Measurements from ENCODE around the gene METAP1D.
A peak's percentile ranks its signal among the peaks of the same experiment; 100 is the strongest.

METAP1D gene

GRCh38 chr2:171999161-171999560 lies 592 bp upstream of the METAP1D start:
- no peak for DNase-seq

DNA sequence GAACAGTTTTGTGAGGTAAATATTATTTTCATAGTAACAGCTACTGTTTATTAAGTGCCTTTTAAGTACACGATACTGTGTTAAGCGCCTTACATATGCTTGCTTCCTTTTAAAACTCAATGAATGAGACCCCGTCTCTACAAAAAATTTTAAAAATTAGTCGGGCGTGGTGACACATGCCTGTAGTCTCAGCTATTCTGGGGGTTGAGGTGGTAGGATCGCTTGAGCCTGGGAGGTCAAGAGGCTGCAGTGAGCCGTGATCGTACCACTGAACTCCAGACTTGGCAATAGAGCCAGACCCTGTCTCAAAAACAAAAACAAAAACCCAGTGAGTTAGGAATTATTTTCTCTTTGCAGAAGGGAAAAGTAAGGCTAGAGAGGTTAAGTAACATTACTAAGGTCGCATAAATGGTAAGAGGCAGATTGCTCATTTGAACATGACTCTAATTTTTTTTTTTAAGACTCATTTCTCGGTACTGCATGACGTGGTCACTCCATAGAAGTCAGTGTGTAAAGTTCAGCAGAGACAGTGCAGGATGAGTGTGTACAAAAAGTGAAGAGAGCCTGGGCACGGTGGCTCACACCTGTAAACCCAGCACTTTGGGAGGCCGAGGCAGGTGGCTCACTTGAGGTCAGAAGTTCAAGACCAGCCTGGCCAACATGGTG lies 1.1 kb downstream of the METAP1D start:
- no peak for DNase-seq

DNA sequence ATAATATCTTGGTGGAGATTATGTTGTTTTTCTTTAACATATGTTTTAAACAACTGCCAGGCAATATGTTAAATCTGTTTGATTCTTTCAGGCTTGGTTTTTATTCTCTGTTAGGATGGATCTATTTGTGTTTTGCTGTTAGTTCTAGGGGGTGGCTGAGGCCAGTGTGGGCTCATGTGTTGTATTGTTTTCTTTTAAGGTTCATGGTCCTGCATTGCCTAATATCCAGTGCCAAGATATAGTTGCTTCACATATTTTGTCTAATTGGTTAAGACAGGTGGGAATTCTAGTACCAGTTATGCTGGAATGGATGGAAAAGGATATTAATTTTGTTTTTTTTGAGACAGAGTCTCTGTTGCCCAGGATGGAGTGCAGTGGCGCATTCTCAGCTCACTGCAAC lies 7.6 kb downstream of the METAP1D start:
- no peak for DNase-seq

DNA sequence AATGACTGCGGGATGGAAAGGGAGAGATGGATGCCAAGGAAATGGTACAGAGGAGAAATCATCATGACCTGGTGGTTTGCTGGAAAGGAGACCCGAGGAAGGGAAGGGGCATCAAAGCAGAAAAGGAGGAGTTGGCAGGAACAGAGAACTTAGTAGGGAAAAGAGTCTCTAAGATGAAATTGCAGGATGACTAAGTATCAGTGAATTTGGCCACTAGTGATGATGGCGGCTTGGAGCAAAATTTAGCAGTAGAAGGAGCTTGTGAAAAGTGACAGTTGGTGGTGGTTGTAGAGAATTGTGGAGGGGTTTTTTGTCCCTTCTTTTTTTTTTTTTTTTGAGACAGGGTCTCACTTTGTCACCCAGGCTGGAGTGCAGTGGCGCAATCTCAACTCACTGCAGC lies 10.1 kb downstream of the METAP1D start:
- no peak for DNase-seq

DNA sequence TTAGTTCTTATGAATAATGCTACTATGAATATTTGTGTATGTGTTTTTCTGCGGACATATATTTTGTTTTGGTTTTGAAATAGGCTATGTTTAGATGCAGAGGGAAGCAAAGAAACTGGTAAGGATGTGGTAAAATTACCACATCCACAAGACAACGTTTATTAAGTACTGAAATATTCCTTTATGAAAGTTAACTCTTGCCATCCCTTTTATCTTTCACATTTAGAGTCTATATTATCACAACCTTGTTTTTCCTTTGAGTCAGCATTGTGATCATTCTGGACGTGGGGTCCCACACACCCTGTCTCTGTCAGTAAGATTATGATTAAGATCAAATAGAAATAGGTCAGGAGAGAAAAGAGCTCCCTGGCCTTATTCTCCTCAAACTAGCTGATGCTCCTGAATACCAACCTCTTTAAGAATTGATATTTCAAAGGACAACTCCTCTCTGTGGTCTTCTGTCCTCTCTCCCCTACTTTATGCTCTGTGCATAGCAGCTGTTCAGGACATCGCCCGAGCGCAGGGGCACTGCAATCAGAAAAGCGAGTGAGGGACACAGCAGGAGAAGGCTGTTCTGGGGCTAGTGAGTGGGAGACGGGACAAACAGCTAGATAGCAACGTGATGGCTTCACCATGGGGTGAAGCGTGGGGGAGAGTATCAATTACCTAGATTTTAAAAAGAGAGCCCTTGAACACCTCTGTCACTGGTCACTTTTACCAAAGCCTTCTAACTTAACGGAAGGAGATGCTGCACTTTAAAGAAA lies 12.2 kb downstream of the METAP1D start:
- DNase-seq = no peak

GRCh38 chr2:172012677-172013391 lies 13.1 kb downstream of the METAP1D start:
- no peak for DNase-seq

DNA sequence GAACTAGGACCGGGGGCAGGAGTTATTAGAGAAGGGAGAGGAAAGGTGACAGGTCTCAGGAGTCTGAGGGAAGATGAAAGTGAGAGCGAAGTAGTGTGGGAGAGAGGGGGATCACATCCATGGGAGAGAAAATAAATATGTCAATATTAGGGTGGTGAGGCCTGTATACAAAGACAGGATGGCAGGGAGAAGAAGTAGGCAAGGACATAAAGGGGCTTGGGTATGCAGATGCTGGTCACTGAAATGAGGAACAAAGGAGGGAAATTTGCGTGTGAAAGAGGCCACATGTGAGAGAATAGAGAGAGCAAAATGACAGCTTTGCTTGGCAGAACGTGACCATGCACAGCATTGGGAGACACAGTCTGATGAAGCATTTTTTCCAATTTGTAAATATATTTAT lies 13.6 kb downstream of the METAP1D start:
- no peak for DNase-seq

DNA sequence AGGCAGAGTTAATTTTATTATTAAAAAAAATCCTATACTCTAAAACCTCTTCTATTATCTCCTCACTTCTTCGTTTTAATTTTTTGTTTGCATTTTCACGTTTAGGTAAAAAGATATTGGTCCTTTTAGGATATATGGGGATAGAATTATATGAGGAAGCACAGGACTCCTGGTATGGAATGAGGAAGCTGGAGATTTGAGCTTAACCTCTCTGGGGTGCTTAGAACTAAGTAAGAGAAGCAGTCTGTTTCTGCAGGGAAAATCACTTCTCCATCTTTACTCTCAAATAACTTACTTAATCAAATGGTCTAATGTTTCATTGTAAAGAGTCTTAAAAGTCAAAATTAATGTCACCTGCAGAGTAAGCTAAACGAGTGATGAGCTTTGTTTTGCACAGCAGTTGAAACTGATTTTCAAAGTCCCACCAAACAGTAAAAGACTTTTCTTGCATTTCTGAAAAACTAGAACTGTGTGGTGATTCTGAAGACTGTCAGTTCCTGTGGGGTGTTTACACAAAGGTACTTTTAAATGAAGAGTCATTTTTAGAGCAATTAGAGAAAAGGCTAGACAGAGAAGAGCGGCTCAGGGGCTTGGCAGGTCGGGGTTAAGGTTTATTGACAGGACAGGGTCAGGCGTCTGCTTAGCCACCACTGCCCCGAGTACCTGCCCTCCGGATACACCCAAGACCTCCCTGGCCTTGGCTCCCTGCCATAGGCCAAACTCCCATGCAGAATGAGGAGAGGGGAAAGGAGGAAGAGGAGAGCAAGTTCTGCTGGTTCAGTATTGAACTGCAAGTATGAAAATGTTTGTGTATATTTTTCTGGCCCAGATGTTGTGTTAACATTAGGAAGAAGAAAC lies 21.6 kb downstream of the METAP1D start:
- no peak for DNase-seq

- DNase-seq = peak; percentile 88
Measured at GRCh38 chr2:172021955-172022354, 22.2 kb downstream of the METAP1D start.

DNA sequence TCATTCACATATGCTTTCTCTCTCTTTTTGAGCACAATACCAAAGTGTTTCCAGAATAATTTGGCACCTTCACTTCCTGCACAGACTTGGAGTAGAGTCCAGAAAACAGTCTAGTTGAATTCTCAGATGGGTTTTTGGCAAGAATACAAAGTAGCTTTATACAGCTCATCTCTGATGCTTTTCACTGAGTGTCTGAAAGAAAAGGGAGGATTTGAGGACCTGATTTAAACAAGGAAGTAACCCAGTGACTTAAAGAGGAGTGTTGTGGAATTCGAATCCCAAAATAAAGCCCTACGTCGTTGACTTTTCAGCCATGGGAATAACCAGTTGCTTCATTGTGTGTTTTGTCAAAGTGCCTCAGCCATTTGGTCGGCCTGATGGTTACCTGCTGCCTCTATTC lies 31.8 kb downstream of the METAP1D start:
- DNase-seq = no peak

- DNase-seq = no peak
Measured at GRCh38 chr2:172038121-172038520, 38.4 kb downstream of the METAP1D start.

DNA sequence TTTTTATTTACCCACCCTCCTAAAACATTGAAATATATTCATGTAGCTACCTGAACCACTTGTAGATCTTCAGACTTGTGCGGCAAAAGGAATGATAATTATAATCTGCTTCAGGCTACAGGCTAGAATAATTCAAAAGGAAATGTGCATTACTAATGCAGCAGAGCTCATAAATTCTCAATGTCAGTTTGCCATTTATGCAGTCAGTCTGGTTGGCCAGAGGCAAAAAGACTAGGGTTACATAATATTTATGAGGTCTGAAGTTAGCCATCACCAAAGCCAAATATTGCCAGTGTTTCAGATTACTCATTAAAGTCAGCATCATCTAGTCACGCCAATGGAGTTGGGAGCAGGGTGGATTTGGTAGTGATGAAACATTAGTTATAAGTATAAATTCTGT lies 38.9 kb downstream of the METAP1D start:
- DNase-seq = peak; percentile 77

- no peak for DNase-seq
Measured at GRCh38 chr2:172039011-172039704, 39.4 kb downstream of the METAP1D start.

DNA sequence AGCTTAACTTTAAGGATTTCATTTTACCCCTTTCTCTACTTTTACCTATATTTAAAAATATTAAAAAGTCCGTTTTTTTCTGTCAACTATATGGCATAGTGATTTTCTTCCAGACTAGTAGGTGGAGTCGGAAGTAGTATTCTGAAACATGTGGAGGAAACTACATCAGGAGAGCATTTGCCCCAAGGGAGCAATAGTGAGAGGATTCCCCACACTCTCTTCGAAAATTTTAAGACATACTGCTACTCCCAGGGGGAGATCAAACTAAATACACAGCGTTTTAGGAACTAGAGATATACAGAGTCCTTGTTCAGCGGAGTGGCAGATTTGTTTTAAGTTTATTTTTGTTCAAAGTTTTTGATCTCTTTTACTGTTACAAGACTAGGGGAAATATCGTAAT lies 40.6 kb downstream of the METAP1D start:
- no peak for DNase-seq

- DNase-seq = peak; percentile 56
Measured at GRCh38 chr2:172046080-172046678, 46.4 kb downstream of the METAP1D start.

GRCh38 chr2:172046866-172047565 lies 47.3 kb downstream of the METAP1D start:
- no peak for DNase-seq

DNA sequence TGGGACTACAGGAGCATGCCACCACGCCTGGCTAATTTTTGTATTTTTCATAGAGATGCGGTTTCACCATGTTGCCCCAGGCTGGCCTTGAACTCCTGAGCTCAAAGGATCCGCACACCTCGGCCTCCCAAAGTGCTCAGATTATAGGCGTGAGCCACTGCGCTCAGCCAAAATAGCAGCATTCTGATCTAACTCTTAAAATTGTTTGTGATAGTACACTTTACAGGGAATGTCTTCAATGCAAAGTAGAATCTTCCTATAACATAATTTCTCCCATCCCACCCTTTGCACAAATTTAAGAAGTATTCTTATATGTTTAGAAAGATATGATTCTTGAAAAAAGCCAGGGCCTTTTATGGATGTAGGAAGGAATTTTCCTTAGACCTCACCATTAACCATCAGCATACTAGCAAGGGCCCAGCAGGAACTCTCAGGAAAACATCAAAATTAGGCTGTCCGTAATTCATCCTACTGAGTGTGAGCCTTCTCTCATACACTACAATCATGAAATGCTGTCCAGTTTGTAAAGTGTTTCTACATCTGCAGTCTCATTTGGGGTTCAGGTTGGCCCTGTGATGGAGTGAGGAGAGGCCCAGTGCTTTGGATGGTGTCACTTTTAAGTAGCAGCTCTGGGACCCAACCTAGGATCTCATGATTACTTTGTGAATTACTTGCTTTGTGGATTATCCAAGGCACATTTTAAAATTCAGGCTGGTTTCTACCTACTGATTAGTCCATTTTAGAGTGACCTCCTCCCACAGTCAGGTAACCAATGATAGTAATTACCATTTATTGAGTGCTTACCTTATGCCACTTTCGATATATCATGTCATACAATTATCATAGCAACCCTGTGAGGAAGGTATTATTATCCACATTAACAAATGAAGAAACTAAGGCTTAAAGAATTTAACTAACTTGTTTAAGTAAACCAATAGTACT lies 48.1 kb downstream of the METAP1D start:
- DNase-seq = no peak

GRCh38 chr2:172048508-172049503 lies 49.1 kb downstream of the METAP1D start:
- no peak for DNase-seq

All from fibroblast of skin of right quadriceps (primary cell).